A549 (cell line): Measurements from ENCODE around the gene CEBPG. TPM values are rescaled to one million over a fixed set of nuclear protein-coding genes. Genes with fewer than 3 reads are reported as not detected.

Experiments
- ATAC-seq, 2 experiments: fragments of 200-7000 bp in 1 of 2; fragments of >200 bp in 1 of 2; cut with Nextera tagmentation in 1 of 2; cut with Tn5 transposase in 1 of 2; 3 replicates each; pipeline versions ENCODE4 v1.8.0 to v1.9.1; 2018 to 2020; ENCODE audit warnings: mild to moderate bottlenecking in 1 of 2, moderate library complexity in 1 of 2
- CTCF ChIA-PET: fragments of 300-600 bp; sonication (Branson Sonifier 250); formaldehyde crosslinking; extraction: SDS; loops from one replicate; lab custom pipeline; 2021; ENCODE audit warnings: antibody characterized with exemption, inconsistent platforms; lab: Yijun Ruan, JAX
- POLR2A ChIA-PET: fragments of 350-600 bp; formaldehyde crosslinking; extraction: SDS; loops from one replicate; lab custom pipeline; 2021; ENCODE audit warnings: antibody characterized with exemption, inconsistent platforms; lab: Yijun Ruan, JAX
- DNase-seq, 2 experiments: peaks; one replicate each; pipeline versions ENCODE4 v3.0.0 to v3.0.0-alpha.2; 2011 to 2016; ENCODE audit warnings: low read depth in 1 of 2, low spot score in 1 of 2
- FAIRE-seq: peaks from 2 replicates; lab custom pipeline; 2011; peaks lifted over from hg19 to GRCh38; lab: Jason Lieb, UNC
- H3K27ac ChIP-seq, 2 experiments: fragments of >200 bp; sonication (Bioruptor Twin); formaldehyde crosslinking; 3 replicates each; pipeline ENCODE4 v1.5.1; 2016 to 2017
- H3K4me1 ChIP-seq: fragments of >200 bp; sonication (Bioruptor Twin); formaldehyde crosslinking; 3 replicates; pipeline ENCODE4 v1.6.1; 2016
- H3K4me2 ChIP-seq: fragments of >200 bp; sonication (Bioruptor Twin); formaldehyde crosslinking; 3 replicates; pipeline ENCODE4 v1.6.1; 2016
- H3K4me3 ChIP-seq: fragments of >200 bp; sonication (Bioruptor Twin); formaldehyde crosslinking; 3 replicates; pipeline ENCODE4 v1.5.1; 2016
- H3K9me3 ChIP-seq: fragments of >200 bp; sonication (Bioruptor Twin); formaldehyde crosslinking; 3 replicates; pipeline ENCODE4 v1.6.1; 2016
- CBX2 ChIP-seq: fragments of 200-600 bp; sonication (generic); IDR thresholded peaks from 2 replicates; pipeline ENCODE4 v1.6.1; 2016; ENCODE audit warnings: low read depth, mild to moderate bottlenecking, borderline replicate concordance
- CHD4 ChIP-seq: fragments of 200-600 bp; sonication (generic); IDR thresholded peaks from 2 replicates; pipeline ENCODE4 v1.6.1; 2016; ENCODE audit warnings: antibody characterized with exemption, mild to moderate bottlenecking, borderline replicate concordance
- EHMT2 ChIP-seq: fragments of 200-600 bp; sonication (generic); IDR thresholded peaks from 2 replicates; pipeline ENCODE4 v1.6.1; 2016; ENCODE audit warnings: antibody characterized with exemption, low read depth, mild to moderate bottlenecking, moderate library complexity
- EP300 ChIP-seq, 2 experiments: fragments of >200 bp; sonication (Bioruptor Twin); formaldehyde crosslinking; IDR thresholded peaks; 2 replicates in 1 of 2; 3 replicates in 1 of 2; pipeline ENCODE4 v1.6.1; 2016 to 2017
- GATA3 ChIP-seq: IDR thresholded peaks from 2 replicates; pipeline ENCODE4 v1.6.1; 2012; ENCODE audit warnings: borderline replicate concordance
- JUN ChIP-seq, 2 experiments: fragments of >200 bp; sonication (Bioruptor Twin); formaldehyde crosslinking; IDR thresholded peaks; 2 replicates in 1 of 2; 3 replicates in 1 of 2; pipeline ENCODE4 v1.6.1; 2016 to 2017
- KDM5A ChIP-seq: fragments of 200-600 bp; sonication (generic); IDR thresholded peaks from 2 replicates; pipeline ENCODE4 v1.6.1; 2016; ENCODE audit warnings: antibody characterized with exemption, mild to moderate bottlenecking
- MAZ ChIP-seq: fragments of 150-350 bp; IDR thresholded peaks from 2 replicates; pipeline ENCODE4 v1.6.1; 2014; ENCODE audit warnings: antibody characterized with exemption, low read depth, low read length, borderline replicate concordance
- NFE2L2 ChIP-seq: fragments of 150-350 bp; conservative IDR thresholded peaks from 2 replicates; pipeline ENCODE4 v1.6.1; 2014; ENCODE audit warnings: low read length
- NPAS2 ChIP-seq: fragments of 250-450 bp; sonication (Bioruptor Pico); IDR thresholded peaks from 2 replicates; pipeline ENCODE4 v1.8.0; 2022; ENCODE audit warnings: mild to moderate bottlenecking, moderate library complexity, borderline replicate concordance
- PHF8 ChIP-seq: fragments of 200-600 bp; sonication (generic); IDR thresholded peaks from 2 replicates; pipeline ENCODE4 v1.6.1; 2016; ENCODE audit warnings: low read depth, mild to moderate bottlenecking, antibody characterized with exemption, moderate library complexity, borderline replicate concordance
- POLR2A ChIP-seq: IDR thresholded peaks from 2 replicates; pipeline ENCODE4 v1.6.1; 2012; ENCODE audit warnings: mild to moderate bottlenecking, low read length
- RNF2 ChIP-seq: fragments of 200-600 bp; sonication (generic); IDR thresholded peaks from 2 replicates; pipeline ENCODE4 v1.6.1; 2016; ENCODE audit warnings: low read depth, mild to moderate bottlenecking, antibody characterized with exemption, moderate library complexity, borderline replicate concordance
- SREBF2 ChIP-seq: fragments of 450-650 bp; IDR thresholded peaks from 2 replicates; pipeline ENCODE4 v1.6.1; 2014; ENCODE audit warnings: mild to moderate bottlenecking, moderate library complexity
- TFCP2L1 ChIP-seq: fragments of 250-450 bp; sonication (Bioruptor Pico); IDR thresholded peaks from 2 replicates; pipeline ENCODE4 v1.5.0; 2021; ENCODE audit warnings: mild to moderate bottlenecking
- ZC3H11A ChIP-seq: fragments of 450-650 bp; IDR thresholded peaks from 2 replicates; pipeline ENCODE4 v1.6.1; 2014; ENCODE audit warnings: antibody characterized with exemption, mild to moderate bottlenecking
- ZFP36 ChIP-seq: fragments of 450-650 bp; IDR thresholded peaks from 2 replicates; pipeline ENCODE4 v1.6.1; 2014; ENCODE audit warnings: borderline replicate concordance; ENCODE audit not compliant: partially characterized antibody
- WGBS: methylation state at CpG from one replicate; pipeline ENCODE4 v1.1.6; 2017; ENCODE audit errors: missing lambda C conversion rate; 5-methylcytosine and 5-hydroxymethylcytosine counted together
- polyA plus RNA-seq, 4 experiments: library from polyadenylated mRNA; depleted of rRNA in 3 of 4; stranded (reverse); fragments of >200 nt; fragmentation: RNase III in 1 of 4; extraction: RNeasy Plus Mini Kit Qiagen cat#74134 plus additional on column Dnase treatment in 1 of 4; gene quantifications; 2 replicates in 3 of 4; 3 replicates in 1 of 4; pipeline ENCODE4 v1.2.3, GENCODE V29; 2011 to 2017
- TF ChIP-seq, protein P1 (sequence below): fragments of 150-350 bp; IDR thresholded peaks from 2 replicates; pipeline ENCODE4 v1.6.1; 2014; ENCODE audit warnings: low read depth, mild to moderate bottlenecking, low read length
- TF ChIP-seq, protein P2 (sequence below): fragments of 450-650 bp; IDR thresholded peaks from 2 replicates; pipeline ENCODE4 v1.6.1; 2014; ENCODE audit warnings: antibody characterized with exemption
- TF ChIP-seq, protein P3 (sequence below): fragments of 250-450 bp; sonication (Bioruptor Pico); IDR thresholded peaks from 2 replicates; pipeline ENCODE4 v1.5.0; 2021; ENCODE audit warnings: mild to moderate bottlenecking, moderate library complexity, borderline replicate concordance

Gene CEBPG
- polyA plus RNA-seq, 2 of the 4 experiments (the other 2 are of a cell fraction), result 34.3 to 138 TPM

DNA sequence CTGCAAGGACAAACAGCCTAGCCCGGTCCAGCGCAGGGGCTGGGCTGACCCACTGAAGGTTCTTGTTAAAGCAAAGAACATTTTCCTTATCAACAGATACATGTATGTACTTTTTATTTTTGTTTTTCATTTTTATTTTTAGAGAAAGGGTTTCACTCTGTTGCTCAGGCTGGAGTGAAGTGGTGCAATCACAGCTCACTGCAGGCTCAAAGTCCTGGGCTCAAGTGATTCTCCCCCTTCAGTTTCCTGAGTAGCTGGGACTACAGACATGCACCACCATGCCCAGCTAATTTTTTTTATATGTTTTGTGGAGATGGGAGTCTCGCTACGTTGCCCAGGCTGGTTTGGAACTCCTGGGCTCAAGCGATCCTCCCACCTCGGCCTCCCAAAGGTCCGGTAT lies 47.9 kb downstream of the CEBPG start:
- CTCF ChIA-PET, result interaction anchor here (0.7 to 35.6 kb wide), 8 partner anchors 8 to 676 kb away, joined by 3 to 1493 read pairs (median 142); partner anchors contain the start of genes CEBPA and SLC7A10

DNA sequence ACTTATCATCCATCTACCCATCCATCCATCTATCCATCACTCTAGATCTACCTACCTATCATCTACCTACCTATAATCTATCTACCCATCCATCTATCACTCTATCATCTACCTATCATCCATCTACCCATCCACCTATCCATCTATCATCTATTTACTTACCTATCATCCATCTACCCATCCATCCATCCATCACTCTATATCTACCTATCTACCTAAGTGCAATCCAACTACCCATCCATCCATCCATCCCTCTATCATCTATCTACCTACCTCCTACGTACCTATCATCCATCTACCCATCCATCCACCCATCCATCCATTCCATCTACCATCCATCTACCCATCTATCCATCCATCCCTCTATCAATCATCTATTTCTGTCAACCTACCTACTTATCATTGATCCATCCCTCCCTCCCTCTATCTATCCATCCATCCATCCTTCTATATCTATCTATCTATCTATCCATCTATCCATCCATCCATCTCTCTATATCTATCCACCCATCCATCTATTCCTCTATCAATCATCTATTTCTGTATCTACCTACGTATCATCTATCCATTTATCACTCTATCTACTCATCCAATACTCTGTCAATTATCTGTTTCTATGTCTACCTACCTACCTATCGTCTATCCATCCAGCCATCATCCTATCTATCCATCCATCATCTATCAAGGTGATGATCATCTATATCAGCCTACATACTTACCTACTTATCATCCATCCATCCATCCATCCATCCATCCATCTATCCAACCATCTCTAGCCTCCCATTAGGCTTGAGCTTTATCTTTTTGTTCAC lies 49.1 kb downstream of the CEBPG start:
- 44% methylated on average over 3 of the region's 3 CpGs for WGBS
- no peak overlapping the region for H3K4me2 ChIP-seq
- TF ChIP-seq GATA3 (no peak), TFCP2L1 (CRISPR knock-in tag) (no peak), KDM5A (no peak), CHD4 (no peak), EP300 (IDR thresholded peaks at IDR 0.05) (no peak), NFE2L2 (no peak), ZC3H11A (no peak), NPAS2 (CRISPR knock-in tag) (no peak), RNF2 (no peak), SREBF2 (no peak), CBX2 (no peak), POLR2A (no peak), PHF8 (no peak), ZFP36 (no peak), JUN (IDR thresholded peaks at IDR 0.05) (no peak), EHMT2 (no peak)
- TF ChIP-seq, protein P1, sequence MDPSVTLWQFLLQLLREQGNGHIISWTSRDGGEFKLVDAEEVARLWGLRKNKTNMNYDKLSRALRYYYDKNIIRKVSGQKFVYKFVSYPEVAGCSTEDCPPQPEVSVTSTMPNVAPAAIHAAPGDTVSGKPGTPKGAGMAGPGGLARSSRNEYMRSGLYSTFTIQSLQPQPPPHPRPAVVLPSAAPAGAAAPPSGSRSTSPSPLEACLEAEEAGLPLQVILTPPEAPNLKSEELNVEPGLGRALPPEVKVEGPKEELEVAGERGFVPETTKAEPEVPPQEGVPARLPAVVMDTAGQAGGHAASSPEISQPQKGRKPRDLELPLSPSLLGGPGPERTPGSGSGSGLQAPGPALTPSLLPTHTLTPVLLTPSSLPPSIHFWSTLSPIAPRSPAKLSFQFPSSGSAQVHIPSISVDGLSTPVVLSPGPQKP, result no peak
- TF ChIP-seq, protein P2, sequence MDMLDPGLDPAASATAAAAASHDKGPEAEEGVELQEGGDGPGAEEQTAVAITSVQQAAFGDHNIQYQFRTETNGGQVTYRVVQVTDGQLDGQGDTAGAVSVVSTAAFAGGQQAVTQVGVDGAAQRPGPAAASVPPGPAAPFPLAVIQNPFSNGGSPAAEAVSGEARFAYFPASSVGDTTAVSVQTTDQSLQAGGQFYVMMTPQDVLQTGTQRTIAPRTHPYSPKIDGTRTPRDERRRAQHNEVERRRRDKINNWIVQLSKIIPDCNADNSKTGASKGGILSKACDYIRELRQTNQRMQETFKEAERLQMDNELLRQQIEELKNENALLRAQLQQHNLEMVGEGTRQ, result no peak
- TF ChIP-seq, protein P3, sequence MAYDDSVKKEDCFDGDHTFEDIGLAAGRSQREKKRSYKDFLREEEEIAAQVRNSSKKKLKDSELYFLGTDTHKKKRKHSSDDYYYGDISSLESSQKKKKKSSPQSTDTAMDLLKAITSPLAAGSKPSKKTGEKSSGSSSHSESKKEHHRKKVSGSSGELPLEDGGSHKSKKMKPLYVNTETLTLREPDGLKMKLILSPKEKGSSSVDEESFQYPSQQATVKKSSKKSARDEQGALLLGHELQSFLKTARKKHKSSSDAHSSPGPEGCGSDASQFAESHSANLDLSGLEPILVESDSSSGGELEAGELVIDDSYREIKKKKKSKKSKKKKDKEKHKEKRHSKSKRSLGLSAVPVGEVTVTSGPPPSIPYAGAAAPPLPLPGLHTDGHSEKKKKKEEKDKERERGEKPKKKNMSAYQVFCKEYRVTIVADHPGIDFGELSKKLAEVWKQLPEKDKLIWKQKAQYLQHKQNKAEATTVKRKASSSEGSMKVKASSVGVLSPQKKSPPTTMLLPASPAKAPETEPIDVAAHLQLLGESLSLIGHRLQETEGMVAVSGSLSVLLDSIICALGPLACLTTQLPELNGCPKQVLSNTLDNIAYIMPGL (CRISPR knock-in tag), result no peak
- TF ChIP-seq, all 56 proteins: peak for 0
- POLR2A ChIA-PET, result no interaction called here
- DNase-seq (no peak), FAIRE-seq (no peak), ATAC-seq (no peak)
- CTCF ChIA-PET, result interaction anchor here (0.5 to 35.6 kb wide), 6 partner anchors 7 to 355 kb away, joined by 3 to 1493 read pairs (median 354); no protein-coding TSS in a partner anchor
- Histone ChIP-seq H3K4me1 (no peaks in the 10 kb centered on the region), H3K4me3 (no peak overlapping the region), H3K27ac (no peak overlapping the region), H3K9me3 (no peaks in the 10 kb centered on the region)

More for the DNA sequence above, 47.9 kb downstream of the CEBPG start:
- no peak overlapping the region for H3K4me2 ChIP-seq
- 91% methylated on average over 7 of the region's 7 CpGs for WGBS
- POLR2A ChIA-PET, result interaction anchor here (0.6 kb wide), 1 partner anchor 824 kb away, joined by 3 read pairs; no protein-coding TSS in a partner anchor
- DNase-seq, result no peak
- ATAC-seq, result no peak
- no peaks in the 10 kb centered on the region for H3K4me1 ChIP-seq
- FAIRE-seq, result no peak
- TF ChIP-seq MAZ, result no peak
- TF ChIP-seq, protein P1, result no peak
- no peak overlapping the region for H3K27ac ChIP-seq
- H3K9me3 ChIP-seq, result no peaks in the 10 kb centered on the region
- H3K4me3 ChIP-seq, result no peak overlapping the region
